A549 (cell line): ENCODE results near the gene IL17RE. TPM values are rescaled to one million over a fixed set of nuclear protein-coding genes. Genes with fewer than 3 reads are reported as not detected.
"Not testable (repeated sequence)": the region's sequence is repeated elsewhere in the genome, so short reads cannot be mapped to it uniquely, and the experiment has no call there.

Source experiments
- ATAC-seq, 2 experiments: fragments of 200-7000 bp in 1 of 2; fragments of >200 bp in 1 of 2; cut with Nextera tagmentation in 1 of 2; cut with Tn5 transposase in 1 of 2; 3 replicates each; pipeline versions ENCODE4 v1.8.0 to v1.9.1; 2018 to 2020; ENCODE audit warnings: mild to moderate bottlenecking in 1 of 2, moderate library complexity in 1 of 2
- CTCF ChIA-PET: fragments of 300-600 bp; sonication (Branson Sonifier 250); formaldehyde crosslinking; extraction: SDS; loops from one replicate; lab custom pipeline; 2021; ENCODE audit warnings: antibody characterized with exemption, inconsistent platforms; lab: Yijun Ruan, JAX
- POLR2A ChIA-PET: fragments of 350-600 bp; formaldehyde crosslinking; extraction: SDS; loops from one replicate; lab custom pipeline; 2021; ENCODE audit warnings: antibody characterized with exemption, inconsistent platforms; lab: Yijun Ruan, JAX
- DNase-seq, 2 experiments: peaks; one replicate each; pipeline versions ENCODE4 v3.0.0 to v3.0.0-alpha.2; 2011 to 2016; ENCODE audit warnings: low read depth in 1 of 2, low spot score in 1 of 2
- FAIRE-seq: peaks from 2 replicates; lab custom pipeline; 2011; peaks lifted over from hg19 to GRCh38; lab: Jason Lieb, UNC
- H3K27ac ChIP-seq, 2 experiments: fragments of >200 bp; sonication (Bioruptor Twin); formaldehyde crosslinking; 3 replicates each; pipeline ENCODE4 v1.5.1; 2016 to 2017
- H3K4me1 ChIP-seq: fragments of >200 bp; sonication (Bioruptor Twin); formaldehyde crosslinking; 3 replicates; pipeline ENCODE4 v1.6.1; 2016
- H3K4me2 ChIP-seq: fragments of >200 bp; sonication (Bioruptor Twin); formaldehyde crosslinking; 3 replicates; pipeline ENCODE4 v1.6.1; 2016
- H3K4me3 ChIP-seq: fragments of >200 bp; sonication (Bioruptor Twin); formaldehyde crosslinking; 3 replicates; pipeline ENCODE4 v1.5.1; 2016
- H3K9me3 ChIP-seq: fragments of >200 bp; sonication (Bioruptor Twin); formaldehyde crosslinking; 3 replicates; pipeline ENCODE4 v1.6.1; 2016
- CBX8 ChIP-seq: fragments of 200-600 bp; sonication (generic); IDR thresholded peaks from 2 replicates; pipeline ENCODE4 v1.6.1; 2016
- CTCF ChIP-seq: fragments of >200 bp; sonication (Bioruptor Twin); formaldehyde crosslinking; IDR thresholded peaks from 3 replicates; pipeline ENCODE4 v1.5.1; 2016
- E2F6 ChIP-seq: IDR thresholded peaks from 2 replicates; pipeline ENCODE4 v1.6.1; 2012; ENCODE audit warnings: low read depth, borderline replicate concordance
- EHF ChIP-seq: fragments of 250-450 bp; sonication (Bioruptor Pico); IDR thresholded peaks from 2 replicates; pipeline ENCODE4 v1.5.0; 2020; ENCODE audit warnings: mild to moderate bottlenecking
- EHMT2 ChIP-seq: fragments of 200-600 bp; sonication (generic); IDR thresholded peaks from 2 replicates; pipeline ENCODE4 v1.6.1; 2016; ENCODE audit warnings: antibody characterized with exemption, low read depth, mild to moderate bottlenecking, moderate library complexity
- EP300 ChIP-seq, 2 experiments: fragments of >200 bp; sonication (Bioruptor Twin); formaldehyde crosslinking; IDR thresholded peaks; 2 replicates in 1 of 2; 3 replicates in 1 of 2; pipeline ENCODE4 v1.6.1; 2016 to 2017
- FOSL2 ChIP-seq, 2 experiments: fragments of 450-650 bp in 1 of 2; fragments of >200 bp in 1 of 2; sonication (Bioruptor Twin) in 1 of 2; formaldehyde crosslinking; IDR thresholded peaks; 2 replicates each; pipeline versions ENCODE4 v1.5.0 to v1.6.1; 2016 to 2020; ENCODE audit warnings: mild to moderate bottlenecking in 1 of 2, moderate library complexity in 1 of 2
- GATA3 ChIP-seq: IDR thresholded peaks from 2 replicates; pipeline ENCODE4 v1.6.1; 2012; ENCODE audit warnings: borderline replicate concordance
- HOXB13 ChIP-seq: fragments of 250-450 bp; sonication (Bioruptor Pico); IDR thresholded peaks from 2 replicates; pipeline ENCODE4 v1.5.0; 2020; ENCODE audit warnings: low read depth, mild to moderate bottlenecking, moderate library complexity
- HOXB5 ChIP-seq: fragments of 250-450 bp; sonication (Bioruptor Pico); IDR thresholded peaks from 2 replicates; pipeline ENCODE4 v1.5.0; 2020; ENCODE audit warnings: mild to moderate bottlenecking, moderate library complexity
- JUN ChIP-seq, 2 experiments: fragments of >200 bp; sonication (Bioruptor Twin); formaldehyde crosslinking; IDR thresholded peaks; 2 replicates in 1 of 2; 3 replicates in 1 of 2; pipeline ENCODE4 v1.6.1; 2016 to 2017
- JUNB ChIP-seq: fragments of >200 bp; sonication (Bioruptor Twin); formaldehyde crosslinking; IDR thresholded peaks from 2 replicates; pipeline ENCODE4 v1.6.1; 2016
- MAFK ChIP-seq: fragments of 450-650 bp; IDR thresholded peaks from 2 replicates; pipeline ENCODE4 v1.6.1; 2014; ENCODE audit not compliant: partially characterized antibody
- NFE2L2 ChIP-seq: fragments of 150-350 bp; conservative IDR thresholded peaks from 2 replicates; pipeline ENCODE4 v1.6.1; 2014; ENCODE audit warnings: low read length
- NPAS2 ChIP-seq: fragments of 250-450 bp; sonication (Bioruptor Pico); IDR thresholded peaks from 2 replicates; pipeline ENCODE4 v1.8.0; 2022; ENCODE audit warnings: mild to moderate bottlenecking, moderate library complexity, borderline replicate concordance
- PHF8 ChIP-seq: fragments of 200-600 bp; sonication (generic); IDR thresholded peaks from 2 replicates; pipeline ENCODE4 v1.6.1; 2016; ENCODE audit warnings: low read depth, mild to moderate bottlenecking, antibody characterized with exemption, moderate library complexity, borderline replicate concordance
- RCOR1 ChIP-seq: fragments of 150-350 bp; IDR thresholded peaks from 2 replicates; pipeline ENCODE4 v1.6.1; 2014; ENCODE audit warnings: antibody characterized with exemption, low read length, low read depth
- RNF2 ChIP-seq: fragments of 200-600 bp; sonication (generic); IDR thresholded peaks from 2 replicates; pipeline ENCODE4 v1.6.1; 2016; ENCODE audit warnings: low read depth, mild to moderate bottlenecking, antibody characterized with exemption, moderate library complexity, borderline replicate concordance
- WGBS: methylation state at CpG from one replicate; pipeline ENCODE4 v1.1.6; 2017; ENCODE audit errors: missing lambda C conversion rate; 5-methylcytosine and 5-hydroxymethylcytosine counted together
- polyA plus RNA-seq, 4 experiments: library from polyadenylated mRNA; depleted of rRNA in 3 of 4; stranded (reverse); fragments of >200 nt; fragmentation: RNase III in 1 of 4; extraction: RNeasy Plus Mini Kit Qiagen cat#74134 plus additional on column Dnase treatment in 1 of 4; gene quantifications; 2 replicates in 3 of 4; 3 replicates in 1 of 4; pipeline ENCODE4 v1.2.3, GENCODE V29; 2011 to 2017

Gene IL17RE
- polyA plus RNA-seq, 2 of the 4 experiments (the other 2 are of a cell fraction), result 0.44 to 0.53 TPM

- no peak for TF ChIP-seq FOSL2 (IDR thresholded peaks at IDR 0.05)
- no peak for TF ChIP-seq FOSL2 (CRISPR knock-in tag; IDR thresholded peaks at IDR 0.05)
- TF ChIP-seq HOXB13 (CRISPR knock-in tag), result no peak
- no peak for TF ChIP-seq EP300 (IDR thresholded peaks at IDR 0.05)
- no peak for TF ChIP-seq RCOR1
- no peak for TF ChIP-seq HOXB5 (CRISPR knock-in tag)
- no peak for TF ChIP-seq E2F6
- no peak for TF ChIP-seq GATA3
- TF ChIP-seq NFE2L2, result no peak
- no peak for TF ChIP-seq RNF2
- no peak for TF ChIP-seq EHF (CRISPR knock-in tag)
- no peak for TF ChIP-seq JUNB
- TF ChIP-seq NPAS2 (CRISPR knock-in tag), result no peak
Observed at GRCh38 chr3:9869955-9870354, 32.7 kb upstream of the IL17RE start (continued).

GRCh38 chr3:9870978-9871377 lies 31.7 kb upstream of the IL17RE start:
- CTCF ChIA-PET, result interaction anchor here (0.6 to 2.0 kb wide), 4 partner anchors 13 to 436 kb away, joined by 3 to 4 read pairs (median 4); no protein-coding TSS in a partner anchor
- no peak overlapping the region for H3K4me3 ChIP-seq
- H3K9me3 ChIP-seq, result no peaks in the 10 kb centered on the region
- peaks cover 21% of the 10 kb centered on the region for H3K4me1 ChIP-seq
- H3K4me2 ChIP-seq, result peak overlapping the region; percentile 32
- FAIRE-seq (no peak), ATAC-seq (peak; percentile 42 to 59; a peak in 3 of 6 replicates), DNase-seq (peak in 1 of 2 experiments; percentile 48)
- peak overlapping the region; percentile 67 to 76 for H3K27ac ChIP-seq
- POLR2A ChIA-PET, result interaction anchor here (0.6 to 0.7 kb wide), 3 partner anchors 9 to 134 kb away, joined by 5 to 7 read pairs (median 6); partner anchors contain the start of gene CIDEC
- WGBS, result 0% methylated on average over 1 of the region's 1 CpG
- no peak for TF ChIP-seq CBX8
- peak; percentile 98 for TF ChIP-seq MAFK
- no peak for TF ChIP-seq FOSL2 (IDR thresholded peaks at IDR 0.05)
- no peak for TF ChIP-seq FOSL2 (CRISPR knock-in tag; IDR thresholded peaks at IDR 0.05)
- no peak for TF ChIP-seq E2F6
- TF ChIP-seq PHF8, result no peak
- TF ChIP-seq NFE2L2, result peak; percentile 94

GRCh38 chr3:9872067-9872466 lies 30.6 kb upstream of the IL17RE start:
- H3K4me3 ChIP-seq, POLR2A ChIA-PET, H3K9me3 ChIP-seq, ATAC-seq, FAIRE-seq, H3K4me2 ChIP-seq, DNase-seq: not testable (repeated sequence)
- CTCF ChIA-PET, result interaction anchor here (0.8 to 2.0 kb wide), 3 partner anchors 11 to 61 kb away, joined by 4 to 5 read pairs (median 4); partner anchors contain the start of gene CRELD1
- Histone ChIP-seq H3K27ac (peak overlapping the region in 1 of 2 experiments; percentile 76; a peak in 4 of 6 replicates), H3K4me1 (peaks cover 21% of the 10 kb centered on the region)
- WGBS, result 94% methylated on average over 5 of the region's 5 CpGs

- Histone ChIP-seq H3K4me3 (no peak overlapping the region), H3K4me2 (no peak overlapping the region), H3K4me1 (peaks cover 46% of the 10 kb centered on the region), H3K9me3 (no peaks in the 10 kb centered on the region), H3K27ac (peak overlapping the region; percentile 8 to 26; a peak in 2 of 6 replicates)
- ATAC-seq (no peak), FAIRE-seq (no peak), DNase-seq (no peak)
- POLR2A ChIA-PET, result no interaction called here
- CTCF ChIA-PET, result interaction anchor here (2.4 to 2.8 kb wide), 2 partner anchors 9 to 71 kb away, joined by 7 to 9 read pairs; no protein-coding TSS in a partner anchor
- TF ChIP-seq CTCF (no peak), HOXB13 (CRISPR knock-in tag) (no peak), JUN (IDR thresholded peaks at IDR 0.05) (no peak), EHMT2 (no peak)
Observed at GRCh38 chr3:9875448-9875847, 27.2 kb upstream of the IL17RE start.

- ATAC-seq, FAIRE-seq, H3K4me2 ChIP-seq, H3K4me3 ChIP-seq, DNase-seq, POLR2A ChIA-PET, H3K9me3 ChIP-seq: not testable (repeated sequence)
- H3K27ac ChIP-seq, result peak overlapping the region; percentile 8 to 26; a peak in 2 of 6 replicates
- H3K4me1 ChIP-seq, result peaks cover 37% of the 10 kb centered on the region
- 75% methylated on average over 4 of the region's 4 CpGs for WGBS
- CTCF ChIA-PET, result interaction anchor here (0.8 to 2.8 kb wide), 3 partner anchors 8 to 70 kb away, joined by 3 to 9 read pairs (median 7); no protein-coding TSS in a partner anchor
Observed at GRCh38 chr3:9876255-9876654, 26.4 kb upstream of the IL17RE start.
